ENCODE results near the gene ATP6V1B1. TPM values are rescaled to one million over a fixed set of nuclear protein-coding genes. Genes with fewer than 3 reads are reported as not detected.
A peak's percentile ranks its signal among the peaks of the same experiment; 100 is the strongest.

Gene ATP6V1B1
- total and polyA plus RNA-seq, 2 of the 13 experiments (the other 11 are each of a cell fraction or from before 2014, with no cell fraction given): 0.58 to 1.6 TPM

DNA sequence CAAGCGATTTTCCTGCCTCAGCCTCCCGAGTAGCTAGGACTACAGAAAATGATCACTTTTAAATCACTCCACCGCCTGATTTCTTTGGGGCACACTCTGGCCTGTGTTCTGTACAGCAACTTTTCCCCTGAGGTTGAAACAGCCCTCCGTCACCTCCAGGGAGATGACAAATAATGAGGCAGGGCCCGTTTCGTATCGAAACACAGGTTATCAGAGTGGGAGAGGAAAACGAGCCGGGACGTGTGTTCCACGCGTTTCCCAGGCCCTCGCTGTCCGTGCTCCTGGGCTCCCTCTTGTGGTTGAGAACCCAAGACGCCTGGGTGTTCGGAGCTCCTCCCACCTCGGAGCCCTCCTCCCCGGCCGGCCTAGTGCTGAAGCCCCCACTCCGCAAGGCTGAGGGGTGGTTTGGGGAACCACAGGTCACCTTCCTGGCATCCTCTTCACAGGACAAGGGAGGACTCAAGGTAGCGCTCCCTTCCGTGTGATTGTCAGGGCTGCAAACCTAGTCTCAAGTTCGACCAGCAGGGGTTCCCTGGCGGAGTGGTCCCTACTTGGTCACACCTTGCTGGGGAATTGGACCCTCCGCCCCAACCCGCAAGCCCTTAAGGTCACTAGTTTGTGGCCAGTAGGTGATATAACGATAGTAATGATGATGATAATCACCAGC, 12.8 kb downstream of the ATP6V1B1 start:
- Histone ChIP-seq H3K4me1 (ENCODE audit: insufficient read depth, low read length) (peaks cover 34% of the 10 kb centered on the region), H3K79me2 (ENCODE audit: insufficient read depth, low read length) (no peaks in the 10 kb centered on the region), H3K36me3 (replicated peaks in 1 of 2; ENCODE audit: control insufficient read depth in 1 of 2, insufficient read depth in 2 of 2, low read length in 2 of 2) (no peaks in the 10 kb centered on the region), H3K9me3 (ENCODE audit: low read length) (no peaks in the 10 kb centered on the region), H3K4me3 (replicated peaks in 1 of 3; ENCODE audit: insufficient read depth in 1 of 3, low read depth in 2 of 3, low read length in 3 of 3) (peak overlapping the region; percentile 10 to 61 (median 53)), H4K20me1 (ENCODE audit: insufficient read depth, low read length) (no peaks in the 10 kb centered on the region), H3K4me2 (ENCODE audit: low read depth, low read length) (peak overlapping the region; percentile 85), H3K27me3 (ENCODE audit: control insufficient read depth in 1 of 2, insufficient read depth in 2 of 2, low read length in 2 of 2) (peaks cover 0 to 17% of the 10 kb centered on the region in 2 experiments; a peak in 3 of 5 replicates), H3K27ac (ENCODE audit: extremely low read length, insufficient read depth, low read length) (no peak overlapping the region), H2AFZ (ENCODE audit: low read length) (peak overlapping the region; percentile 58), H3K9ac (ENCODE audit: insufficient read depth, low read depth, low read length) (peak overlapping the region; percentile 13; the same call in 1 of the 2 replicates)
- DNase-seq (ENCODE audit: low spot score) (peak; percentile 67), FAIRE-seq (peak; percentile 85), ATAC-seq (peak; percentile 93)
- in situ Hi-C loops (cut with HindIII; ENCODE audit: extremely low pct_ligation_motif_present, low pct_unique_long_range_greater_than_20kb) (loop anchor here (5.0 kb wide), 2 partner anchors 76 to 156 kb away; partner anchors contain the start of gene FIGLA), intact Hi-C loops (cut with micrococcal nuclease; ENCODE audit: unreplicated experiment) (loop anchor here (1.0 kb wide), 1 partner anchor 77 kb away; no protein-coding TSS in a partner anchor)
- POLR2A ChIA-PET: interaction anchor here (0.5 to 1.4 kb wide), 9 partner anchors 9 to 128 kb away, joined by 3 to 6 read pairs (median 3); partner anchors contain the start of genes ATP6V1B1, CLEC4F and NAGK
- CTCF ChIA-PET (ENCODE audit: low intra/inter-chr PET ratio, low total read pairs): interaction anchor here (1.2 to 4.9 kb wide), 7 partner anchors 25 to 158 kb away, joined by 3 to 93 read pairs (median 11); partner anchors contain the start of gene FIGLA
- no TSS peak for BruUV-seq (replicated peaks)
- 8% methylated on average over 19 of the region's 27 CpGs for WGBS (ENCODE audit: low lambda C conversion rate)
- TF ChIP-seq ATF7-NPFF (CRISPR knock-in tag; IDR thresholded peaks at IDR 0.05; ENCODE audit: low read depth) (peak; percentile 48; the same call in 1 of the 2 replicates), RXRA (CRISPR knock-in tag; IDR thresholded peaks at IDR 0.05) (peak; percentile 23; the same call in 1 of the 2 replicates), ZNF510 (CRISPR knock-in tag; IDR thresholded peaks at IDR 0.05; ENCODE audit: low read depth) (0 out of 2 replicates have a peak, but pooled peaks have one; percentile 54), GATAD1 (CRISPR knock-in tag; IDR thresholded peaks at IDR 0.05) (no peak), NPAS2 (CRISPR knock-in tag; IDR thresholded peaks at IDR 0.05; ENCODE audit: borderline replicate concordance) (no peak), SMARCE1 (IDR thresholded peaks at IDR 0.05; ENCODE audit: borderline replicate concordance) (no peak), SNRNP70 (IDR thresholded peaks at IDR 0.05; ENCODE audit: low read depth, low read length) (no peak), ZNF768 (CRISPR knock-in tag; IDR thresholded peaks at IDR 0.05) (peak; percentile 66), ZKSCAN1 (IDR thresholded peaks at IDR 0.05; ENCODE audit: low read length) (no peak)
- TF ChIP-seq, protein P1, sequence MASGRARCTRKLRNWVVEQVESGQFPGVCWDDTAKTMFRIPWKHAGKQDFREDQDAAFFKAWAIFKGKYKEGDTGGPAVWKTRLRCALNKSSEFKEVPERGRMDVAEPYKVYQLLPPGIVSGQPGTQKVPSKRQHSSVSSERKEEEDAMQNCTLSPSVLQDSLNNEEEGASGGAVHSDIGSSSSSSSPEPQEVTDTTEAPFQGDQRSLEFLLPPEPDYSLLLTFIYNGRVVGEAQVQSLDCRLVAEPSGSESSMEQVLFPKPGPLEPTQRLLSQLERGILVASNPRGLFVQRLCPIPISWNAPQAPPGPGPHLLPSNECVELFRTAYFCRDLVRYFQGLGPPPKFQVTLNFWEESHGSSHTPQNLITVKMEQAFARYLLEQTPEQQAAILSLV (CRISPR knock-in tag; IDR thresholded peaks at IDR 0.05; ENCODE audit: borderline replicate concordance): no peak
- TF ChIP-seq, protein P2, sequence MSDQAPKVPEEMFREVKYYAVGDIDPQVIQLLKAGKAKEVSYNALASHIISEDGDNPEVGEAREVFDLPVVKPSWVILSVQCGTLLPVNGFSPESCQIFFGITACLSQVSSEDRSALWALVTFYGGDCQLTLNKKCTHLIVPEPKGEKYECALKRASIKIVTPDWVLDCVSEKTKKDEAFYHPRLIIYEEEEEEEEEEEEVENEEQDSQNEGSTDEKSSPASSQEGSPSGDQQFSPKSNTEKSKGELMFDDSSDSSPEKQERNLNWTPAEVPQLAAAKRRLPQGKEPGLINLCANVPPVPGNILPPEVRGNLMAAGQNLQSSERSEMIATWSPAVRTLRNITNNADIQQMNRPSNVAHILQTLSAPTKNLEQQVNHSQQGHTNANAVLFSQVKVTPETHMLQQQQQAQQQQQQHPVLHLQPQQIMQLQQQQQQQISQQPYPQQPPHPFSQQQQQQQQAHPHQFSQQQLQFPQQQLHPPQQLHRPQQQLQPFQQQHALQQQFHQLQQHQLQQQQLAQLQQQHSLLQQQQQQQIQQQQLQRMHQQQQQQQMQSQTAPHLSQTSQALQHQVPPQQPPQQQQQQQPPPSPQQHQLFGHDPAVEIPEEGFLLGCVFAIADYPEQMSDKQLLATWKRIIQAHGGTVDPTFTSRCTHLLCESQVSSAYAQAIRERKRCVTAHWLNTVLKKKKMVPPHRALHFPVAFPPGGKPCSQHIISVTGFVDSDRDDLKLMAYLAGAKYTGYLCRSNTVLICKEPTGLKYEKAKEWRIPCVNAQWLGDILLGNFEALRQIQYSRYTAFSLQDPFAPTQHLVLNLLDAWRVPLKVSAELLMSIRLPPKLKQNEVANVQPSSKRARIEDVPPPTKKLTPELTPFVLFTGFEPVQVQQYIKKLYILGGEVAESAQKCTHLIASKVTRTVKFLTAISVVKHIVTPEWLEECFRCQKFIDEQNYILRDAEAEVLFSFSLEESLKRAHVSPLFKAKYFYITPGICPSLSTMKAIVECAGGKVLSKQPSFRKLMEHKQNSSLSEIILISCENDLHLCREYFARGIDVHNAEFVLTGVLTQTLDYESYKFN (CRISPR knock-in tag; conservative IDR thresholded peaks at IDR 0.05): peak; percentile 29; the same call in 1 of the 2 replicates
- TF ChIP-seq, protein P3, sequence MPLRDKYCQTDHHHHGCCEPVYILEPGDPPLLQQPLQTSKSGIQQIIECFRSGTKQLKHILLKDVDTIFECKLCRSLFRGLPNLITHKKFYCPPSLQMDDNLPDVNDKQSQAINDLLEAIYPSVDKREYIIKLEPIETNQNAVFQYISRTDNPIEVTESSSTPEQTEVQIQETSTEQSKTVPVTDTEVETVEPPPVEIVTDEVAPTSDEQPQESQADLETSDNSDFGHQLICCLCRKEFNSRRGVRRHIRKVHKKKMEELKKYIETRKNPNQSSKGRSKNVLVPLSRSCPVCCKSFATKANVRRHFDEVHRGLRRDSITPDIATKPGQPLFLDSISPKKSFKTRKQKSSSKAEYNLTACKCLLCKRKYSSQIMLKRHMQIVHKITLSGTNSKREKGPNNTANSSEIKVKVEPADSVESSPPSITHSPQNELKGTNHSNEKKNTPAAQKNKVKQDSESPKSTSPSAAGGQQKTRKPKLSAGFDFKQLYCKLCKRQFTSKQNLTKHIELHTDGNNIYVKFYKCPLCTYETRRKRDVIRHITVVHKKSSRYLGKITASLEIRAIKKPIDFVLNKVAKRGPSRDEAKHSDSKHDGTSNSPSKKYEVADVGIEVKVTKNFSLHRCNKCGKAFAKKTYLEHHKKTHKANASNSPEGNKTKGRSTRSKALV (CRISPR knock-in tag; IDR thresholded peaks at IDR 0.05): peak; percentile 77; the same call in 1 of the 2 replicates
- TF ChIP-seq, protein P4, sequence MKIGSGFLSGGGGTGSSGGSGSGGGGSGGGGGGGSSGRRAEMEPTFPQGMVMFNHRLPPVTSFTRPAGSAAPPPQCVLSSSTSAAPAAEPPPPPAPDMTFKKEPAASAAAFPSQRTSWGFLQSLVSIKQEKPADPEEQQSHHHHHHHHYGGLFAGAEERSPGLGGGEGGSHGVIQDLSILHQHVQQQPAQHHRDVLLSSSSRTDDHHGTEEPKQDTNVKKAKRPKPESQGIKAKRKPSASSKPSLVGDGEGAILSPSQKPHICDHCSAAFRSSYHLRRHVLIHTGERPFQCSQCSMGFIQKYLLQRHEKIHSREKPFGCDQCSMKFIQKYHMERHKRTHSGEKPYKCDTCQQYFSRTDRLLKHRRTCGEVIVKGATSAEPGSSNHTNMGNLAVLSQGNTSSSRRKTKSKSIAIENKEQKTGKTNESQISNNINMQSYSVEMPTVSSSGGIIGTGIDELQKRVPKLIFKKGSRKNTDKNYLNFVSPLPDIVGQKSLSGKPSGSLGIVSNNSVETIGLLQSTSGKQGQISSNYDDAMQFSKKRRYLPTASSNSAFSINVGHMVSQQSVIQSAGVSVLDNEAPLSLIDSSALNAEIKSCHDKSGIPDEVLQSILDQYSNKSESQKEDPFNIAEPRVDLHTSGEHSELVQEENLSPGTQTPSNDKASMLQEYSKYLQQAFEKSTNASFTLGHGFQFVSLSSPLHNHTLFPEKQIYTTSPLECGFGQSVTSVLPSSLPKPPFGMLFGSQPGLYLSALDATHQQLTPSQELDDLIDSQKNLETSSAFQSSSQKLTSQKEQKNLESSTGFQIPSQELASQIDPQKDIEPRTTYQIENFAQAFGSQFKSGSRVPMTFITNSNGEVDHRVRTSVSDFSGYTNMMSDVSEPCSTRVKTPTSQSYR (CRISPR knock-in tag; IDR thresholded peaks at IDR 0.05; ENCODE audit: borderline replicate concordance): no peak

Measured in HepG2 (cell line).